ENCODE measurements around the gene DGKG. TPM values are rescaled to one million over a fixed set of nuclear protein-coding genes. Genes with fewer than 3 reads are reported as not detected.

The DGKG gene
- polyA plus RNA-seq, 1 of the 3 experiments (the other 2 are of a cell fraction): 0.12 TPM

DNA sequence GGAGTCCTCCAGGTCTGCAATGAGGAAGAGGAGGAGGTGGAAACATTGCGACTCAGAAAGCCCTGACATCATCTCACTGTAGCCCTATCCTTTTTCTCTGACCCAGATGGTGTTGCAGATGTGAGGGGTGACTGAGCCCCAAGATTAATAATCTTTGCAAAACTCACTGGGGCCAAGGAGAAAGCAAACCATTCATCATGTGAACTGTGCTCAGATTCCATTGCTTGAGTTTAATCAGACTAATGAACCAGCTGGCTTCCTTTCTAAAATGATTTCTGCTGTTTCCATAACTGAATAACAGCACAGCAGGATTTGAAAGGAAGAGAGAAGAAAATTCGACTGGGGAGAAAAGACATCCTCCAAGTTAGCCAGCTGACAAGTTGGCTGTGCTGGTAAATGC, 13.4 kb upstream of the DGKG start:
- H3K4me2 ChIP-seq: no peak overlapping the region
- peaks cover 11% of the 10 kb centered on the region for H3K27me3 ChIP-seq (ENCODE audit: insufficient read depth)
- no peak overlapping the region for H3K27ac ChIP-seq (ENCODE audit: low read depth in 2 of 2, low read length in 1 of 2)
- CTCF ChIA-PET: interaction anchor here (1.6 kb wide), 1 partner anchor 164 kb away, joined by 6 read pairs; no protein-coding TSS in a partner anchor
- H3K79me2 ChIP-seq (ENCODE audit: insufficient read depth): no peaks in the 10 kb centered on the region
- H3F3A ChIP-seq (replicated peaks; ENCODE audit: insufficient read depth): no peaks in the 10 kb centered on the region
- TF ChIP-seq TEAD4 (IDR thresholded peaks at IDR 0.05; ENCODE audit: borderline replicate concordance, insufficient read depth) (no peak), YY1 (IDR thresholded peaks at IDR 0.05; ENCODE audit: low read depth) (no peak), RAD21 (IDR thresholded peaks at IDR 0.05; ENCODE audit: low read length) (no peak), ELF1 (IDR thresholded peaks at IDR 0.05) (no peak), GATA2 (CRISPR knock-in tag; IDR thresholded peaks at IDR 0.05) (no peak), FOXJ3 (CRISPR knock-in tag; IDR thresholded peaks at IDR 0.05) (no peak)
- TF ChIP-seq, protein P1, sequence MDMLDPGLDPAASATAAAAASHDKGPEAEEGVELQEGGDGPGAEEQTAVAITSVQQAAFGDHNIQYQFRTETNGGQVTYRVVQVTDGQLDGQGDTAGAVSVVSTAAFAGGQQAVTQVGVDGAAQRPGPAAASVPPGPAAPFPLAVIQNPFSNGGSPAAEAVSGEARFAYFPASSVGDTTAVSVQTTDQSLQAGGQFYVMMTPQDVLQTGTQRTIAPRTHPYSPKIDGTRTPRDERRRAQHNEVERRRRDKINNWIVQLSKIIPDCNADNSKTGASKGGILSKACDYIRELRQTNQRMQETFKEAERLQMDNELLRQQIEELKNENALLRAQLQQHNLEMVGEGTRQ (IDR thresholded peaks at IDR 0.05; ENCODE audit: borderline replicate concordance, low read depth, low read length): no peak
- TF ChIP-seq, protein P2, sequence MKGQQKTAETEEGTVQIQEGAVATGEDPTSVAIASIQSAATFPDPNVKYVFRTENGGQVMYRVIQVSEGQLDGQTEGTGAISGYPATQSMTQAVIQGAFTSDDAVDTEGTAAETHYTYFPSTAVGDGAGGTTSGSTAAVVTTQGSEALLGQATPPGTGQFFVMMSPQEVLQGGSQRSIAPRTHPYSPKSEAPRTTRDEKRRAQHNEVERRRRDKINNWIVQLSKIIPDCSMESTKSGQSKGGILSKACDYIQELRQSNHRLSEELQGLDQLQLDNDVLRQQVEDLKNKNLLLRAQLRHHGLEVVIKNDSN (IDR thresholded peaks at IDR 0.05; ENCODE audit: borderline replicate concordance, low read depth): no peak
- TF ChIP-seq, protein P3, sequence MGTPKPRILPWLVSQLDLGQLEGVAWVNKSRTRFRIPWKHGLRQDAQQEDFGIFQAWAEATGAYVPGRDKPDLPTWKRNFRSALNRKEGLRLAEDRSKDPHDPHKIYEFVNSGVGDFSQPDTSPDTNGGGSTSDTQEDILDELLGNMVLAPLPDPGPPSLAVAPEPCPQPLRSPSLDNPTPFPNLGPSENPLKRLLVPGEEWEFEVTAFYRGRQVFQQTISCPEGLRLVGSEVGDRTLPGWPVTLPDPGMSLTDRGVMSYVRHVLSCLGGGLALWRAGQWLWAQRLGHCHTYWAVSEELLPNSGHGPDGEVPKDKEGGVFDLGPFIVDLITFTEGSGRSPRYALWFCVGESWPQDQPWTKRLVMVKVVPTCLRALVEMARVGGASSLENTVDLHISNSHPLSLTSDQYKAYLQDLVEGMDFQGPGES (IDR thresholded peaks at IDR 0.05; ENCODE audit: low read depth, low read length): no peak
- TF ChIP-seq, protein P4, sequence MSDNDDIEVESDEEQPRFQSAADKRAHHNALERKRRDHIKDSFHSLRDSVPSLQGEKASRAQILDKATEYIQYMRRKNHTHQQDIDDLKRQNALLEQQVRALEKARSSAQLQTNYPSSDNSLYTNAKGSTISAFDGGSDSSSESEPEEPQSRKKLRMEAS (IDR thresholded peaks at IDR 0.05; ENCODE audit: low read depth): no peak
- TF ChIP-seq, protein P5, sequence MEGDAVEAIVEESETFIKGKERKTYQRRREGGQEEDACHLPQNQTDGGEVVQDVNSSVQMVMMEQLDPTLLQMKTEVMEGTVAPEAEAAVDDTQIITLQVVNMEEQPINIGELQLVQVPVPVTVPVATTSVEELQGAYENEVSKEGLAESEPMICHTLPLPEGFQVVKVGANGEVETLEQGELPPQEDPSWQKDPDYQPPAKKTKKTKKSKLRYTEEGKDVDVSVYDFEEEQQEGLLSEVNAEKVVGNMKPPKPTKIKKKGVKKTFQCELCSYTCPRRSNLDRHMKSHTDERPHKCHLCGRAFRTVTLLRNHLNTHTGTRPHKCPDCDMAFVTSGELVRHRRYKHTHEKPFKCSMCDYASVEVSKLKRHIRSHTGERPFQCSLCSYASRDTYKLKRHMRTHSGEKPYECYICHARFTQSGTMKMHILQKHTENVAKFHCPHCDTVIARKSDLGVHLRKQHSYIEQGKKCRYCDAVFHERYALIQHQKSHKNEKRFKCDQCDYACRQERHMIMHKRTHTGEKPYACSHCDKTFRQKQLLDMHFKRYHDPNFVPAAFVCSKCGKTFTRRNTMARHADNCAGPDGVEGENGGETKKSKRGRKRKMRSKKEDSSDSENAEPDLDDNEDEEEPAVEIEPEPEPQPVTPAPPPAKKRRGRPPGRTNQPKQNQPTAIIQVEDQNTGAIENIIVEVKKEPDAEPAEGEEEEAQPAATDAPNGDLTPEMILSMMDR (IDR thresholded peaks at IDR 0.05): no peak
- no peaks in the 10 kb centered on the region for H3K9me2 ChIP-seq
- POLR2A ChIA-PET: no interaction called here
- no peak overlapping the region for H3K9ac ChIP-seq
- H3K36me3 ChIP-seq (replicated peaks in 1 of 2; ENCODE audit: control insufficient read depth in 1 of 2, insufficient read depth in 2 of 2, low read length in 1 of 2): no peaks in the 10 kb centered on the region
- DNase-seq: no peak
- H3K9me3 ChIP-seq: no peaks in the 10 kb centered on the region
- no peak overlapping the region for H2AFZ ChIP-seq (ENCODE audit: low read depth)
- H3K4me1 ChIP-seq (ENCODE audit: control insufficient read depth in 1 of 2, insufficient read depth in 2 of 2, low read depth in 1 of 2, low read length in 1 of 2): peaks cover 0 to 3% of the 10 kb centered on the region in 2 experiments; a peak in 1 of 4 replicates
- no peak overlapping the region for H3K4me3 ChIP-seq (ENCODE audit: low read depth in 2 of 2, low read length in 1 of 2)
- no peaks in the 10 kb centered on the region for H4K20me1 ChIP-seq (ENCODE audit: insufficient read depth)
- 36% methylated on average over 2 of the region's 2 CpGs for WGBS (ENCODE audit: low lambda C conversion rate)

DNA sequence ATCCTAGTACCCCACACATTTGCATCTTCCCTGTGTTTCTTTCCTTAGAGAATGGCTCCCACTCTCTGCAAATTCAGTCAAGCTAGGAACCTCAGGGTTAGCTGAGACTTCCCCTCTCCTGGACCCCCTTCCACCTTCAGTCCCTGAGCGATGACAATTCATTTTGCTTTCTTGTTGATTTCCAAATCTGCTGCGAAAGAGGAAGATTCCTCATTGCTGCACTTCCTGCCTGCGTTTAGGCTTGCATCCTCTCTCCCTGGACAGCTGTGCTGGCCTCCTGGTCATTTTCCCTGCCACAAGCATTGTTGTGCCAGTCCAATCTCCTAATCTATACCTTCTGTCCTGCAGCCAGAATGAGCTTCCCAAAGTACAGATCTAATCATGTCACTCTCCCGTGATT, 12.3 kb upstream of the DGKG start:
- TF ChIP-seq CHD2 (IDR thresholded peaks at IDR 0.05; ENCODE audit: low read length, partially characterized antibody) (no peak), JUND (IDR thresholded peaks at IDR 0.05) (no peak)
- TF ChIP-seq, protein P2 (IDR thresholded peaks at IDR 0.05; ENCODE audit: borderline replicate concordance, low read depth): no peak
- WGBS (ENCODE audit: low lambda C conversion rate): 26% methylated on average over 4 of the region's 4 CpGs
- CTCF ChIA-PET: interaction anchor here (1.6 kb wide), 1 partner anchor 165 kb away, joined by 6 read pairs; no protein-coding TSS in a partner anchor

More for the DNA sequence above, 12.3 kb upstream of the DGKG start:
- Histone ChIP-seq H3K4me3 (ENCODE audit: low read depth in 2 of 2, low read length in 1 of 2) (no peak overlapping the region), H3K9me2 (no peaks in the 10 kb centered on the region), H3K4me2 (no peak overlapping the region), H3K27ac (ENCODE audit: low read depth in 2 of 2, low read length in 1 of 2) (no peak overlapping the region), H3K79me2 (ENCODE audit: insufficient read depth) (no peaks in the 10 kb centered on the region), H2AFZ (ENCODE audit: low read depth) (no peak overlapping the region), H3K9me3 (no peaks in the 10 kb centered on the region), H3K27me3 (ENCODE audit: insufficient read depth) (peaks cover 11% of the 10 kb centered on the region), H3K4me1 (ENCODE audit: control insufficient read depth in 1 of 2, insufficient read depth in 2 of 2, low read depth in 1 of 2, low read length in 1 of 2) (peaks cover 0 to 3% of the 10 kb centered on the region in 2 experiments; a peak in 1 of 4 replicates), H3K36me3 (replicated peaks in 1 of 2; ENCODE audit: control insufficient read depth in 1 of 2, insufficient read depth in 2 of 2, low read length in 1 of 2) (no peaks in the 10 kb centered on the region), H4K20me1 (ENCODE audit: insufficient read depth) (no peaks in the 10 kb centered on the region), H3F3A (replicated peaks; ENCODE audit: insufficient read depth) (no peaks in the 10 kb centered on the region), H3K9ac (no peak overlapping the region)
- DNase-seq: peak; percentile 37
- POLR2A ChIA-PET: no interaction called here
